ENCODE results near the gene SNX6.

The SNX6 gene

GRCh38 chr14:34629657-34630529 is at the start of gene SNX6:
SNX6 (minus strand) TSS chr14:34630148; CDS start chr14:34630116, 32 bp downstream.
- TF ChIP-seq MAX (IDR thresholded peaks at IDR 0.05) = no peak; the same call in 1 of the 2 replicates
- TF ChIP-seq TAF1 (IDR thresholded peaks at IDR 0.05; ENCODE audit: low read depth) = peak; percentile 29; the same call in 1 of the 2 replicates
- TF ChIP-seq TCF12 (IDR thresholded peaks at IDR 0.05; ENCODE audit: low read depth) = no peak
- TF ChIP-seq YY1 (IDR thresholded peaks at IDR 0.05; ENCODE audit: low read depth) = peak; percentile 84
- TF ChIP-seq RAD21 (IDR thresholded peaks at IDR 0.05; ENCODE audit: low read depth) = no peak

GRCh38 chr14:34678735-34679134 is 48.8 kb upstream of the SNX6 start:
- TF ChIP-seq REST (IDR thresholded peaks at IDR 0.05; ENCODE audit: low read depth) (no peak), TAF1 (IDR thresholded peaks at IDR 0.05; ENCODE audit: low read depth) (no peak), FOXM1 (IDR thresholded peaks at IDR 0.05; ENCODE audit: borderline replicate concordance, low read depth) (no peak), EP300 (IDR thresholded peaks at IDR 0.05; ENCODE audit: borderline replicate concordance) (no peak), TEAD4 (IDR thresholded peaks at IDR 0.05) (no peak), NFIC (IDR thresholded peaks at IDR 0.05) (no peak), MAX (IDR thresholded peaks at IDR 0.05) (no peak), CREB1 (IDR thresholded peaks at IDR 0.05; ENCODE audit: low read depth) (no peak), ZBTB7A (IDR thresholded peaks at IDR 0.05; ENCODE audit: low read depth) (no peak), USF1 (IDR thresholded peaks at IDR 0.05) (no peak), RAD21 (IDR thresholded peaks at IDR 0.05; ENCODE audit: low read depth) (no peak), YY1 (IDR thresholded peaks at IDR 0.05; ENCODE audit: low read depth) (no peak), EGR1 (IDR thresholded peaks at IDR 0.05) (no peak), CEBPB (IDR thresholded peaks at IDR 0.05) (no peak), TCF12 (IDR thresholded peaks at IDR 0.05; ENCODE audit: low read depth) (no peak)

- no peak for TF ChIP-seq RAD21 (IDR thresholded peaks at IDR 0.05; ENCODE audit: low read depth)
- TF ChIP-seq EGR1 (IDR thresholded peaks at IDR 0.05) = no peak
- no peak for TF ChIP-seq TAF1 (IDR thresholded peaks at IDR 0.05; ENCODE audit: low read depth)
- no peak for TF ChIP-seq REST (IDR thresholded peaks at IDR 0.05; ENCODE audit: low read depth)
- no peak for TF ChIP-seq TCF12 (IDR thresholded peaks at IDR 0.05; ENCODE audit: low read depth)
- TF ChIP-seq USF1 (IDR thresholded peaks at IDR 0.05) = no peak
- no peak for TF ChIP-seq CEBPB (IDR thresholded peaks at IDR 0.05)
- TF ChIP-seq NFIC (IDR thresholded peaks at IDR 0.05) = no peak
- TF ChIP-seq YY1 (IDR thresholded peaks at IDR 0.05; ENCODE audit: low read depth) = no peak
- no peak for TF ChIP-seq ZBTB7A (IDR thresholded peaks at IDR 0.05; ENCODE audit: low read depth)
- no peak for TF ChIP-seq EP300 (IDR thresholded peaks at IDR 0.05; ENCODE audit: borderline replicate concordance)
- TF ChIP-seq CREB1 (IDR thresholded peaks at IDR 0.05; ENCODE audit: low read depth) = no peak
- no peak; the same call in 1 of the 2 replicates for TF ChIP-seq MAX (IDR thresholded peaks at IDR 0.05)
- TF ChIP-seq FOXM1 (IDR thresholded peaks at IDR 0.05; ENCODE audit: borderline replicate concordance, low read depth) = no peak
These were observed 48.4 kb upstream of the SNX6 start for GRCh38 chr14:34678306-34678705.

GRCh38 chr14:34676516-34677211 is 46.7 kb upstream of the SNX6 start:
- TF ChIP-seq NFIC (IDR thresholded peaks at IDR 0.05) (peak; percentile 45; the same call in 1 of the 2 replicates), CREB1 (IDR thresholded peaks at IDR 0.05; ENCODE audit: low read depth) (no peak)

GRCh38 chr14:34673702-34674101 is 43.8 kb upstream of the SNX6 start:
- TF ChIP-seq REST (IDR thresholded peaks at IDR 0.05; ENCODE audit: low read depth) = no peak
- no peak for TF ChIP-seq MAX (IDR thresholded peaks at IDR 0.05)
- TF ChIP-seq CREB1 (IDR thresholded peaks at IDR 0.05; ENCODE audit: low read depth) = no peak

All from Ishikawa (cell line).